Endothelial cell of umbilical vein (primary cell): ENCODE measurements around the gene ADIPOR2.

Experiments used
- POLR2A ChIP-seq: IDR thresholded peaks from 2 replicates; pipeline ENCODE4 v1.6.1; 2012; ENCODE audit warnings: low read depth, mild to moderate bottlenecking, control low read depth, low read length
- TF ChIP-seq, protein P1 (sequence below), 2 donors: IDR thresholded peaks; 1 replicate in 1 of 2; 2 replicates in 1 of 2; pipeline ENCODE4 v1.5.1; 2011; ENCODE audit warnings: low read length in 2 of 2, mild to moderate bottlenecking in 2 of 2, moderate library complexity in 2 of 2, control low read depth in 1 of 2, inconsistent platforms in 1 of 2, low read depth in 1 of 2; ENCODE audit not compliant: insufficient read depth in 1 of 2; ENCODE audit errors: extremely low read depth in 1 of 2
- TF ChIP-seq, protein P2 (sequence below): IDR thresholded peaks from 2 replicates; pipeline ENCODE4 v1.6.1; 2011; ENCODE audit not compliant: insufficient read depth, insufficient read length

GRCh38 chr12:1805441-1806081, 114.7 kb downstream of the ADIPOR2 start:
- TF ChIP-seq, protein P1, sequence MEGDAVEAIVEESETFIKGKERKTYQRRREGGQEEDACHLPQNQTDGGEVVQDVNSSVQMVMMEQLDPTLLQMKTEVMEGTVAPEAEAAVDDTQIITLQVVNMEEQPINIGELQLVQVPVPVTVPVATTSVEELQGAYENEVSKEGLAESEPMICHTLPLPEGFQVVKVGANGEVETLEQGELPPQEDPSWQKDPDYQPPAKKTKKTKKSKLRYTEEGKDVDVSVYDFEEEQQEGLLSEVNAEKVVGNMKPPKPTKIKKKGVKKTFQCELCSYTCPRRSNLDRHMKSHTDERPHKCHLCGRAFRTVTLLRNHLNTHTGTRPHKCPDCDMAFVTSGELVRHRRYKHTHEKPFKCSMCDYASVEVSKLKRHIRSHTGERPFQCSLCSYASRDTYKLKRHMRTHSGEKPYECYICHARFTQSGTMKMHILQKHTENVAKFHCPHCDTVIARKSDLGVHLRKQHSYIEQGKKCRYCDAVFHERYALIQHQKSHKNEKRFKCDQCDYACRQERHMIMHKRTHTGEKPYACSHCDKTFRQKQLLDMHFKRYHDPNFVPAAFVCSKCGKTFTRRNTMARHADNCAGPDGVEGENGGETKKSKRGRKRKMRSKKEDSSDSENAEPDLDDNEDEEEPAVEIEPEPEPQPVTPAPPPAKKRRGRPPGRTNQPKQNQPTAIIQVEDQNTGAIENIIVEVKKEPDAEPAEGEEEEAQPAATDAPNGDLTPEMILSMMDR (IDR thresholded peaks at IDR 0.05; ENCODE audit: extremely low read depth in 1 of 2, insufficient read depth in 1 of 2, low read depth in 1 of 2, low read length in 2 of 2), result no peak
- no peak for TF ChIP-seq POLR2A
- TF ChIP-seq, protein P2, sequence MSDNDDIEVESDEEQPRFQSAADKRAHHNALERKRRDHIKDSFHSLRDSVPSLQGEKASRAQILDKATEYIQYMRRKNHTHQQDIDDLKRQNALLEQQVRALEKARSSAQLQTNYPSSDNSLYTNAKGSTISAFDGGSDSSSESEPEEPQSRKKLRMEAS, result no peak
